GM21717 (cell line): ENCODE results near the gene PURA.

Experiments used
- ATAC-seq: cut with Tn5 transposase; IDR thresholded peaks from one replicate; pipeline ENCODE4 v1.9.1; 2021; ENCODE audit warnings: mild to moderate bottlenecking, moderate library complexity; ENCODE audit not compliant: unreplicated experiment

PURA gene

DNA sequence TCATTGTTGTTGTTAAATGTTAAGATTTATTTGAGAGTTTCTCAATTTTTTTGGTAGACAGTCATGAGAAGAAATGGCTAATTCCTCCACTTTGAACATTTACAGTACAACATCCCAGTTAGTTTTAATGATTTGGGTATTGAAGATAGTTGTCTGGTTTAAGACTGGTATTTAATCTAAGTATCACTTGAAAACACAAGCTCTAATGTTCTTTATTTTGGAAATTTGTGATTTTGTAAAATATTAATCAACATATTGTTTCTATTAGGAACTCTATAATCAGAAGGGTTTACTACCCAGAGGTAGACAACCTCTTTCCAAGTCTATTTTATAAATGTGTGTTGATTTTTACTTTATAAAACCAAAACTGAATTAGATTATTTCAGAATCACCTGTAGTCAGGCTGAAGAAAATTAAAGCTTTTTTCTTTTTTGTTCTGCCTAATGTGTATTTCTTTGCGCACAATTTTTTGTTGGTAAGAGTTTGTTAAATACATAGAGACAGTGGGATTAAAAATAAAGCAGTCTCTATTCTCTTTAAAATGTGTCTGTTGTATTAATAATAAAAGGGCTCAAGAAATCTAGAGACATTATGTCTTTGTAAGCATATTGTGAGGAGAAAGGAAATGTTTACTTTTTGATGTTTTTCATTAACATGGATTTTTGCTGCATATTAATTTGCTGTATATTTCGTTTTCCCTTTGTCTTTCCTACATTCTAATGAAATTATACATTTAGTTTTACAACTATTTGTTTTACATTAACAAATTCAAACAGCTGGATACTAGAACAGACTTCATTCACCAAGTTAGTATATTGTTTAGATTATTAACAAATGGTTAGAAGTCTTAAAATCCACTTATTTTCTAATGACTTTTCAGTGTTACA, 3.9 kb upstream of the PURA start:
- ATAC-seq, result no peak

DNA sequence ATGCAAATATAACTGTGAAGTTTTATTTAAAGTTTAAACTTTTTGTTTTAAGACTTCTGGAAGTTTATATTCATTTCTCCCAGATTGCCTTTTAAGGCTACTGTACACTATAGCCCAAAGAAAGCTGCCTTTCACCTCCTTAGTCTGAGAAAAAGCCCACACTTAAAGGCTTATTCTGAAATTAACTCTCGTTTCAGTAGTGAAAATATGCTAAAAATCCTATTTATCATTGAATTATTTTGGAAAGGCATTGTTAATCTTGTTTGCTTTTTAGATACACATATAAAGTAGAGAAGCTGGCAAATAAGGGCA, 3.3 kb upstream of the PURA start:
- no peak for ATAC-seq

DNA sequence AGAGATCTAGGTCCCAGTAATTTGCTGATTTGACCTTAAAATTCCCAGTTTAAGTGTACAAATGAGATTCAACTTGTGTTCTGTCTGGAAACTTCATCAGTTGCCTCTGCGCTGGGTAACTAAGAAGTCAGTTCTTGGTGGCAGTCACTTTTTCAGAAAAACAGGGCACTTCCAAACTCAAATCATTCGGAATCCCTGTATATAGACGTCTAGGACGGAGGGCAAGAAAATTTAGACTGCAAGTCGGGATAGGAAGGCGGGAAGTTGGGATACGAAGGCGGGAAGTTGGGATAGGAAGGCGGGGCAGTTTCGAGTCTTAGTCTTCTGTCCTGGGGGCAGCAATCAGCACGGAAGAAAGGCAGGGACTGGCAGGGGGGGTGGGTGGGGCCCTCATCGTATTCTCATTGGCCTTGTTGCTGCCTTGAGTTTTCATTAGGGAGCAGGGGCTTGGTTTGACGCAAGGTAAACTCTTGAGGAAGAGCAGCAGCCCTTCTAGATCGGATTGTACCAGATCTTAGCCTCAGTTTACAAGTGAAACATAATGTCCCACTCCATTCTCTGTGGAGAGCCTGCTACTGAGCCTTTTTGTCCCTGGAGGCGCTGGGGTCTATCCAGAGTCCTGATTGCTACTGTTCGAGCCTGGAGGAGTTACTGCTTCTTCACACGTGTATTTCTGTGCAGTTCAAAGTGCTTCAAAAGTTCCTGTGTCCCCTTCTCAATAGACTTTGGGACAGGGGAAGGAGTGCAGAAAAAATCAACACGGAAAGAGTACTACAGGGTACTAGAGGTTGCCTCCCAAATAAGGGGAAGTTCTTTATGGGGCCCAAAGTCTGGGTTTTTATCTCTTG, 2.7 kb upstream of the PURA start:
- no peak for ATAC-seq

DNA sequence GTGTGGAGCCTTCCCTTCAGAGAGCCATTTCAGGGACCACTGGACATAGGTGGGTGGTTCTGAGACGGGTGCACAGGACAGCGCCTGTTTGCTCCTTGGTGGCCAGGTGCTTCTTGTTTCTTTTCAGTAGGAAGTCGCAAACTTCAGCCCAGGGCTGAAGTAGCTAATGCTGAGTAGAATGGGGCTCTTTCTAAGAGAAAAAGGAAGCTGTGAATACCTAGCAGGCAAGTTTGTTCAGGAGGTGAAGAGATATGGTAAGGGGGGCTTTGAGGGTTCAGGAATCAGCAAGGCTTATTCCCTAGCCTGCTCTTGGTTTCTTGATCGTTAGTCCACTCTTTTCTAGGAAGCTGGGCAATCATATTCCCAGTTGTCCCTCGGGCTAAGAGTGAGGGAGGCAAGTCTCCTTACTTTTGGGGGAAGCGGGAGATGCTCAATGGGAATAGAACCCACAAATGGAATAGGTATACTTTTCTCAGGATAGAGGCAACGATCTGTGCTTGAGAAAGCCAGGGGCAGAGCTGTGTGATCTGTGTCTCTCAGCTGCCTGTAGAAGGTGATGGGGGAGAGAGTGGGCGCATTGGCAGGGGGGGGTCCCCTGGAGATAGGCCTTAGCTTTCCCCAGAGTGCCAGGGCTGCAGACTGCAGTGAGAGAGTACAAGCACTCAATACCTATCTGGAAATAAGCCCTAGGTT, 1.9 kb upstream of the PURA start:
- ATAC-seq, result no peak

DNA sequence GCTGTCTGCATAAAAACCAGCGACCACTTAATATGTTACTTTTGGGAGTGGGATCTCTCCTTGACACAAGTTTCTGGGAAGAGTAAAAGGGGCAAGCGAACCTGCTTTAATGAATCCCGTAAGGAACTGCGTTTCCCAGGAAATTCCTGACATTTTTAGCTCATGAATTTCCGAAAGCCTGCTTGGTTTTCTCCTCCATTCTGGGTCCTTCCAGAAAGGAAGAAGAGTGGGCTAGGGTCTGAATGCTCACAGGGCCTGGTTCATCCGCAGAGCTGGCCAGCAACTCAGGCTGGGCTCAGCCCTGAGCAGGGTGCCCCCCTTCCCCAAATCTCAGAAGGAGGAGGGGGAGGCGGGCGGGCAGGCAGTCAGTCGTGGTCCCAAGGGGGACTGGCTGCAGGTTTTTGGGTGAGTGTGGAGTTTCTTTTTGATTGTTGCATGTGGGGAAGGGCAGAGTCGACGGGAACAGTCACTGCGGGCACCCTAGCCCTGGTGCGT, 1.2 kb upstream of the PURA start:
- ATAC-seq, result no peak

DNA sequence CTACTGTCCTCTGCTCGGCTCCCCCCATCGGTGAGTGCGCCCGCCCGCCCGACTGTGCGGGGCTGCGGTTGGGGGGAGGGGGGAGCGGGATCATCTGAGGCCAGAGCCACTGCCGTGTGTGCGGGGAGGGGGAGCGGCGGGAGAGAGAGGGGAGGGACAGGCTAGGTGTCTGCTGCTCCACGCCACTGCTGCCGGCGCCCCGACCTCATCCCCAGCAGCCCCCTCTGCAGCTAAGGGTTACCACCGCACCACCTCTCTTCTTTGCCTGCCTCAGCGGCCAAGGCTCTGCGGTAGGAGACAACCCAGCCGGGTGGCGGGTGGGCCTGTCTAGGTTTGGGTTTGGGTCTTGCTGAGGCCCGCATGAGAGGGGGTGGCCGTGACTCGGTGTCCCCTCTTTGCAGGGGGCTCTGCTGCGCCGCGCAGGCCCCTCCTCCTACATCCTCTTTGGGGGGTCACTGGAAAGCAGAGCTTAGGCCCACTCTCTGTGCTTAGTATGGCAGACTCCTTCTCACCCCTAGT, 670 bp upstream of the PURA start:
- ATAC-seq, result peak; percentile 0

DNA sequence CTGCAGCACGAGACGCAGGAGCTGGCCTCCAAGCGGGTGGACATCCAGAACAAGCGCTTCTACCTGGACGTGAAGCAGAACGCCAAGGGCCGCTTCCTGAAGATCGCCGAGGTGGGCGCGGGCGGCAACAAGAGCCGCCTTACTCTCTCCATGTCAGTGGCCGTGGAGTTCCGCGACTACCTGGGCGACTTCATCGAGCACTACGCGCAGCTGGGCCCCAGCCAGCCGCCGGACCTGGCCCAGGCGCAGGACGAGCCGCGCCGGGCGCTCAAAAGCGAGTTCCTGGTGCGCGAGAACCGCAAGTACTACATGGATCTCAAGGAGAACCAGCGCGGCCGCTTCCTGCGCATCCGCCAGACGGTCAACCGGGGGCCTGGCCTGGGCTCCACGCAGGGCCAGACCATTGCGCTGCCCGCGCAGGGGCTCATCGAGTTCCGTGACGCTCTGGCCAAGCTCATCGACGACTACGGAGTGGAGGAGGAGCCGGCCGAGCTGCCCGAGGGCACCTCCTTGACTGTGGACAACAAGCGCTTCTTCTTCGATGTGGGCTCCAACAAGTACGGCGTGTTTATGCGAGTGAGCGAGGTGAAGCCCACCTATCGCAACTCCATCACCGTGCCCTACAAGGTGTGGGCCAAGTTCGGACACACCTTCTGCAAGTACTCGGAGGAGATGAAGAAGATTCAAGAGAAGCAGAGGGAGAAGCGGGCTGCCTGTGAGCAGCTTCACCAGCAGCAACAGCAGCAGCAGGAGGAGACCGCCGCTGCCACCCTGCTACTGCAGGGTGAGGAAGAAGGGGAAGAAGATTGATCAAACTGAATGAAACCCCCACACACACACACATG, 654 bp downstream of the PURA start:
- ATAC-seq, result peak; percentile 30

DNA sequence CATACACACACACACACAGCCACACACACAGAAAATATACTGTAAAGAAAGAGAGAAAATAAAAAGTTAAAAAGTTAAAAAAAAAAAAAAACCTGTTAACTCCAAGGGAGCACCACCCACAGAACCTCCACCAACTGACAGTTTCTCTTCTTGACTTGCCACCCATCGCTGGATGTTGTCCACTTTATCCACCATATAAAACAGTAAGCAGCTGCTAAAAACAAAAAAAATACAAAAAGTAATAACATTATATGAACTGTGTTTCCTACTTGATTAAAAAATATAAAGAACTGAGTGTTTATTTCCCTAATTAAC, 1.2 kb downstream of the PURA start:
- no peak for ATAC-seq

DNA sequence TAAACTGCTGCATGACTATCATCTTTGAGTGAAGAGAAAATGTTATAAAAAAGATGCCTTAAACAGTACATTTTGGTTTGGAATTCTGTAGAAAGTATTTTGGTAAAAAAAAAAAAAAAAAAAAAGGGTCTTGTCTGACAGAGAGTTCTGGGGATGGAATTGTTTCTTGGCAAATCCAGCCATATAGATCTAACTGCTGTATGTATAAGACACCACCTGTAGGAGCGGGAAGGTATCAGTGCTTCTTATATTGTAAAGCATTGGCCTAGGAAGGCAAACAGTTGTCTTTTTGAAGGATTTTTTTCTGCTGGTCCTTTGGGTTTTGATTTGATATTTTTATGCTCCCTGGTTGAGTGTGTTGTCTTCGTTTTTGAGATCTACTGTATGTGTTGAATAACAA, 2.8 kb downstream of the PURA start:
- no peak for ATAC-seq

DNA sequence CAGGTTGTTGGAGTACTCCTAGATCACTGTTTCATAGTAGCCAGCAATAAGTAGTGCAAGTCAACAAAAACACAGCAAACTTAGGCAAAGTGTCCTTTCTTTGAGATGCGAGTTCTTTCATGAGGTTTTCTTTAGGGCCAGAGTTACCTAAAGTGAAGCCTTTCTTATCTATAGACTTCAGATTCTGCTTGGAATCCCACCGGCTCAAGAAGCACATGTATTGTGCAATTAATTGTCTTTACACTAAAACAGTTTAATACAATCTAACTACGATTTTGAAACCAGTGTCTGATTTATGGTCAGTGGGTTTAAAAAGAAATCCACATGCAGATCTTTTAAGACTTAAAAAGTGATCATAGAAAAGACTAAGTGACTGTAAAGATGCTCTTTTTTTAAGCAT, 3.6 kb downstream of the PURA start:
- ATAC-seq, result no peak

DNA sequence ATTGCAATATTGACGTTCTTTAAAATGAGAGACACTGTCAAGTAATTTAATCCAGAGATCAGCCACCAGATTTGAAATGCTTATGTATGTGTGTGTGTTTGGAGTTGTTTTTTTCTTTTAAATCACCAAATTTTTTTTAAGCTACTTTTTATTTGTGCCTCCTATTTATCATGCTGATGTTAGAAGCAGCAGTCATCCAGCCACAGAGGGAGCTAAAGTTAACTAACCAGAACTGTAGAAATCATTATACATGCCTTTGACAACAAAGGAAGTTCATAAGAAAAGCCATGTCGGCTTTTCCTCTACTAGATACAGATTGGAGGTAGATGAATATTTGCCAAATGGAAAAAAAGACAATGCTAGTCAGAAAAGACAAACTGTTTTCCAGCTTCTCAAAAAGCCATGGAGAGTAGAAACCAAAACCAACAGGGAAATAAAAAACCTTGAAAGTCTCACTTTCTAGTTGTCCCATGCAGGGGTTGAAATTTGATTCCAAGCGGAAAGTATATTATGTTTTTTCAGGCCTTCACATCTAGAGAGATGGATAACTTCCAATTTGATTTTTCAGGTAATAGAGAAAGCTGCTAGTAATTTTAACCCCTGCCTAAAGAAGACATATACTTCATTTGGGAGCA, 4.5 kb downstream of the PURA start:
- no peak for ATAC-seq

DNA sequence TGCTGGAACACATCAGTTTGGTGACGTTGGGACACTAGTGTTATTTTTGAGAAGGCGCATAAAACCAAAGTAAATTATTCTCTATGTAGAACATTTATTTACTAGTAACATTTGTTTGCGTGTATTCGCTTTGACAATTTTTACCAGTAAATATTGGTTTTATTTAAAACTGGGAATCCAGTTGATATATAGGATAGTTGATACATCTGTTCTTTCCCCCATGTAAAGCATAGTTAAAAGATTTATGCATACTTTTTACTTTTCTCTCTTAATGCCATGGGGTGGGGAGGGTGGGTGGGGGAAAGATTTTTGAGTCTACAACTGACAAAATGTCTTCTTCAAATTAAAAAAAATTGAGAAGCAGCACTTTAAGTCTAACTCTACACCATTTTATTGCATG, 11.7 kb downstream of the PURA start, which contains the start of gene IGIP:
Gene IGIP (plus strand): TSS at position 301 of the 400 bp plus-strand sequence. CDS start 2,540 bp downstream, outside the sequence.
- no peak for ATAC-seq

DNA sequence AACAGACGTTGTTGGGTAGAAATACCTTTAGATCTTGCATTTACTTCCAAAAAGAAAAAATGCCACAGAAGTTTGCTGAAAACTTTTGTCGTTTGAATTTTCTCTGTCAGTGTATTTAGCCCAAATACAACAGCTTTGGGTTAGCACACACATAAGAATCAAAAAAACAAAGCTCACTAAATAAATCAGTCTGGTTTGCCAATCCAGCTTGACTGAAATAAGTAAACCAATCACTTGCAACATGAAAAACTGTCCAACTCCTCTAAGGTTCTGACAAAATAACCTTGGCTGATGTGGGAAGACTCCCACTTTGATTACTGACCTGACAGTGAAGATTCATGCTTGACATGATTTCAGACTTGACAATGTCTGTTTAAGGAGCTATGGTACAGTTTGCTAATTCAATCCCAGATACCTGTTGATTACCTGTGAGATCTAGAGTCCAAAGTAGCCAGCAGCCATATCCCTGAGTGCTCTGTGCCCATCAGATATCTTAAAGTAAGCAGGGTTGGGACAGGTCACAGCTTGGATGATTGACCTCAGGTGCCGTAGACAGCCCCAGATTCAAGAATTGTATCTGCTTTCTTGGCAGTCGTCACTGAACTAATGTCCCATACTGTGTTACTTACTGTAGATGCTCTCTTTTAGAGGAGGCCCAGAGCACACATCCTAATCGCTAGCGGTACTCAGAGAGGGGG, 12.6 kb downstream of the PURA start:
- no peak for ATAC-seq

DNA sequence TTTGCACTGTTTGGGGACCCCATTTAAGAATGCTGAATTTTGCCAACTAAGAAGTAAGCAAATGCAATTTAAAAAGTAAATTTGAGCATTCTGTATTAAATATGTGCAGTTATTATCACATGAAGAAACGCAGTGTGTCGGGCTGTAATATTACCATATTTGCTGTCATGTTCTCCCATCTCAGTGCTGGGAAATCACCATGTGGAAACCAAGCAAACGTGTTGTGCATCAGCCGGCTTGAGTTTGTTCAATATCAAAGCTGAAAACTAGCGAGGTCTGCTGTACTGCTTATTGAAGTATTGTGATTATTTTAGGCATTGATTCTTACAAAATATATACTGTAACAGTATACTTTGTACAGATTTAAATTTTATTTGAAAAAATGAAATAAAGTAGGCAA, 14.5 kb downstream of the PURA start:
- no peak for ATAC-seq

DNA sequence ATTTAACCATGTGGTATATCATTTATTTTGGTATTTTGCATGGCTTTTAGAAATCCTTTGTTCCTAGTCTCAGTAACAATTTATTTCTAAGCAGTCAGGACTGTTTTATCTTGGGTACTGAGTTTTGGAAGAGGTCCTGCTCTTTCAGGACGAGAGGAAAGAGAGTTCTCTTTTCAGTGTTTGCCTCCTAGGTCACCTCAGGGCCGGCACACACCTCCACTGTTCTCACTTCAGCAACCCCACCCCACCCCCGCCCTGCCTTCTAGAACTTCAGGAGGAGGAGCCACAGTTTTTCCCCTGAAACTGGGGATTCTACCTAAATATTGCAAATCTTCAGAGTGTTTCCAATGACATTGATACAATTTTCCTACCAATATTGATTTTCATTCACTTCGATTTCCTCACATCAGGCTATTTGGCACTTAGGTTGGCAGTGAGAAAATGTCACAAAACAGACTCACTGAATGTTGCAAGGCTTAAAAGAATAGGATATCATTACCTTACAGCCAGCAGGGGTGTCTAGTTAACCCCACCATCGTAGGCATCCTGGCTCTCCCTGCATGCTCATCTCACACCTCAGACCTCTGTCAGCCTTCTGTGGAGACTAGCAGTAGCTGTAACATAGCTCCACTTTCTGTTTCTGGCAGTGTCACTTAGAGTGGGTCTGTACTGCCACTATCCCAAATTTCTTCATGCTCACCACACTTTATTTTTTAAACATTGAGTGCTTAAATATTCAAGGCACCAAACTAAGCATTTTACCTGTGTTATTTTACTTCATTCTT, 17.2 kb downstream of the PURA start:
- no peak for ATAC-seq

DNA sequence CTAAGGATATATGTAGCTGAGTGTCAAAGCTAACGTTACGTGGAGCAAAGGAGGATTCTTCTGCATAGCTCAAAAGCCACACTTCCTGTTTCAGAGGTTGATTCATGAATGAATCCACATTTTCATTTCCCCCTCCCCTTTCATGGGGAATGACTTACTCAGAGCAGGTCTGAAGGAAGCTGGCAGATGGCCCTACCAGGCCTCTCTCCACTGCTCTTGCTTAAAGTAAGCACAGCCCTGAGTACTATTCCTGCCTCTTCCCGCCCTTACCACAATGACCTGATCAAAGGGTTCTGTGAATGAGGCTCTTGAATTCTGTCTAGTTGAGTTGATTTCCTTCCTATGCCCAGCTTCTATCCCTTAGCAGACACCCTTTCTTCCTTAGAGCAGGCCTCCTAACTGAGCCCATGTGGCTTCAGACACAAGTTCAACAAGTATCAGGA, 18.1 kb downstream of the PURA start:
- no peak for ATAC-seq

DNA sequence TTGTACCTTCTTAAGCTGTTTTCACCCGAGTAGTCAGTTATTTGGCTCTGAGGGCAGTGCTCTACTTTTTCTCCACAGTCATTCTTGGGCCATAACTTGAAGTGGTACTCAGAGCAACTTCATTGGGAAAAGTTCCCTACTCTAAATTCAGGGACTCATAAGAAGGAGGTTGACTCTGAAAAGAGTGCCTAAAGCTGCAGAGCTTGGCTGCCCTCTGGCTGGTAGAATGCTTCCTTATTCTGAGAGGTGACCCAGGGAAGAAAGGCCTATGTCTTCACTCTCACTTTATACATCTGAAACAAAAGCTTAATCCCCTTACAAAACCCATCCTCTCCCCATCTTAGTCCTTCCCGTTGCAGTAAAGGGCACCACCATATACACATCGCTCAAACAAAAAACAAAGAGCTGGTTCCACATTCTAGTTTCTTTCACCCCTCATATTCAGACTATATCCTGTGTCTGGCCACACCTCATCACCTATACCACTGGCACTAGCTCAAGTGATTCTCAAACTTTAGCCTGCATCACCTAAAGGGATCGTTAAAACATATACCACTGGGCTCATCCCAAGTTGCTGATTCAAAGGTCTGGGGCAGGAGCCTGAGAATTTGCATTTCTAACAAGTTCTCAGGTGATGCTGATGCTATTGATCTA, 19.7 kb downstream of the PURA start:
- ATAC-seq, result no peak
